Measurements from ENCODE around the gene C8A. TPM values are rescaled to one million over a fixed set of nuclear protein-coding genes. Genes with fewer than 3 reads are reported as not detected.

C8A gene
- total RNA-seq, 1 experiment from 2014 or later: not detected

DNA sequence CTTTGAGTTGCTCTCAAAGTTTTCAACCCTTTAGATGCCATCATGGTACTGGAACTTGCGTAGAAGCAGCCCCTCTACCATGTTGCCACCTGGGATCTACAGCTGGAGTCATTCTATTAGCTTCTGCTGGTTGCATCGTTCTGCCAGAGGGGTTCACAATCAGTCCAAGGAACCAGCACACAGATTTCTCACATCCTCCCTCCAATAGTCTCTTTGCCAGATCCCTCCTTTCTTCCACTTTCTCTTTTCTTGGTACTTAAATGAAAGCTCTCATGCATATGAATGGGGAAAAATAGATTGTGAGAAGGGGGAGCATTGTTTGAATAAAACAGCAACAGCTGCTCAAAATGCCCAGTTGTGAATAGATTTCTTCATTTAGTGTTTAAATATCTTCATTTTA is 4.2 kb upstream of the C8A start:
- H3K4ac ChIP-seq (ENCODE audit: low read depth, low read length): no peak overlapping the region
- no peaks in the 10 kb centered on the region for H3K9me3 ChIP-seq (ENCODE audit: control insufficient read depth, low read depth, low read length)
- H3K14ac ChIP-seq (ENCODE audit: insufficient read depth, low read length): no peak overlapping the region
- H3K27ac ChIP-seq (ENCODE audit: insufficient read length, low read depth, low read length): no peak overlapping the region
- H4K20me1 ChIP-seq (ENCODE audit: control insufficient read depth, insufficient read depth, insufficient read length): no peaks in the 10 kb centered on the region
- H3K56ac ChIP-seq (ENCODE audit: insufficient read length, low read depth, low read length): no peak overlapping the region
- H3K9ac ChIP-seq (ENCODE audit: extremely low read depth, insufficient read length, low read length): no peak overlapping the region
- H3K79me1 ChIP-seq (ENCODE audit: insufficient read depth, low read depth, low read length, poor library complexity, severe bottlenecking): no peaks in the 10 kb centered on the region
- no peak overlapping the region for H3K18ac ChIP-seq (ENCODE audit: insufficient read length, low read depth, low read length)
- H3K79me2 ChIP-seq (ENCODE audit: insufficient read depth, low read length): no peaks in the 10 kb centered on the region
- no peaks in the 10 kb centered on the region for H3K4me1 ChIP-seq (ENCODE audit: insufficient read depth, low read length)
- no peak for DNase-seq
- no peak overlapping the region for H4K5ac ChIP-seq (ENCODE audit: insufficient read length, low read depth, low read length)
- Mint-ChIP-seq H3K4me1 (peaks cover 6 to 26% of the 10 kb centered on the region in 2 experiments; a peak in 3 of 4 replicates), H3K36me3 (ENCODE audit: insufficient read depth in 1 of 3, low read depth in 3 of 3) (peaks cover 0 to 5% (median 0%) of the 10 kb centered on the region in 3 experiments; a peak in 1 of 7 replicates), H3K4me3 (no peak overlapping the region), H3K27ac (no peak overlapping the region), H3K27me3 (ENCODE audit: low read depth) (peaks cover 15% of the 10 kb centered on the region), H3K9me3 (peaks cover 0 to 5% of the 10 kb centered on the region in 2 experiments; a peak in 1 of 5 replicates)
- H3T11ph ChIP-seq (ENCODE audit: low read length): no peak overlapping the region
- no peaks in the 10 kb centered on the region for H3K23me2 ChIP-seq (ENCODE audit: insufficient read length, low read depth, low read length, poor library complexity, severe bottlenecking)
- H4K91ac ChIP-seq (ENCODE audit: insufficient read length, low read depth, low read length): no peak overlapping the region
- no peak overlapping the region for H2AFZ ChIP-seq (ENCODE audit: low read length)
- H4K8ac ChIP-seq (replicated peaks; ENCODE audit: insufficient read length, low read depth, low read length): no peak overlapping the region
- no peak overlapping the region for H2BK15ac ChIP-seq (ENCODE audit: low read depth, low read length)
- no CpG with 5 or more reads among the region's 2 CpGs for WGBS (ENCODE audit: extremely low coverage, insufficient read length, low lambda C conversion rate)
- H2BK20ac ChIP-seq (ENCODE audit: low read depth, low read length, poor library complexity, severe bottlenecking): no peak overlapping the region
- TF ChIP-seq, protein P1, sequence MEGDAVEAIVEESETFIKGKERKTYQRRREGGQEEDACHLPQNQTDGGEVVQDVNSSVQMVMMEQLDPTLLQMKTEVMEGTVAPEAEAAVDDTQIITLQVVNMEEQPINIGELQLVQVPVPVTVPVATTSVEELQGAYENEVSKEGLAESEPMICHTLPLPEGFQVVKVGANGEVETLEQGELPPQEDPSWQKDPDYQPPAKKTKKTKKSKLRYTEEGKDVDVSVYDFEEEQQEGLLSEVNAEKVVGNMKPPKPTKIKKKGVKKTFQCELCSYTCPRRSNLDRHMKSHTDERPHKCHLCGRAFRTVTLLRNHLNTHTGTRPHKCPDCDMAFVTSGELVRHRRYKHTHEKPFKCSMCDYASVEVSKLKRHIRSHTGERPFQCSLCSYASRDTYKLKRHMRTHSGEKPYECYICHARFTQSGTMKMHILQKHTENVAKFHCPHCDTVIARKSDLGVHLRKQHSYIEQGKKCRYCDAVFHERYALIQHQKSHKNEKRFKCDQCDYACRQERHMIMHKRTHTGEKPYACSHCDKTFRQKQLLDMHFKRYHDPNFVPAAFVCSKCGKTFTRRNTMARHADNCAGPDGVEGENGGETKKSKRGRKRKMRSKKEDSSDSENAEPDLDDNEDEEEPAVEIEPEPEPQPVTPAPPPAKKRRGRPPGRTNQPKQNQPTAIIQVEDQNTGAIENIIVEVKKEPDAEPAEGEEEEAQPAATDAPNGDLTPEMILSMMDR (conservative IDR thresholded peaks at IDR 0.05): no peak
- H3K4me2 ChIP-seq (ENCODE audit: insufficient read depth, insufficient read length, low read length): no peak overlapping the region
- H3K27me3 ChIP-seq (ENCODE audit: insufficient read depth, low read length): no peaks in the 10 kb centered on the region
- H2BK12ac ChIP-seq (ENCODE audit: insufficient read length, low read depth, low read length): no peak overlapping the region
- H2BK5ac ChIP-seq (ENCODE audit: insufficient read length, low read length): no peak overlapping the region
- no peak overlapping the region for H2AK5ac ChIP-seq (ENCODE audit: insufficient read length, low read length)
- no peak overlapping the region for H2BK120ac ChIP-seq (ENCODE audit: low read depth, low read length, poor library complexity, severe bottlenecking)
- H3K23ac ChIP-seq (ENCODE audit: insufficient read length, low read depth, low read length): no peak overlapping the region

All from H9 (cell line).